Right kidney (tissue), 1 donor: ENCODE measurements around the gene BMP2.

Source experiments
- DNase-seq: peaks from one replicate; pipeline ENCODE4 v3.0.0-alpha.2; 2016

The BMP2 gene

DNA sequence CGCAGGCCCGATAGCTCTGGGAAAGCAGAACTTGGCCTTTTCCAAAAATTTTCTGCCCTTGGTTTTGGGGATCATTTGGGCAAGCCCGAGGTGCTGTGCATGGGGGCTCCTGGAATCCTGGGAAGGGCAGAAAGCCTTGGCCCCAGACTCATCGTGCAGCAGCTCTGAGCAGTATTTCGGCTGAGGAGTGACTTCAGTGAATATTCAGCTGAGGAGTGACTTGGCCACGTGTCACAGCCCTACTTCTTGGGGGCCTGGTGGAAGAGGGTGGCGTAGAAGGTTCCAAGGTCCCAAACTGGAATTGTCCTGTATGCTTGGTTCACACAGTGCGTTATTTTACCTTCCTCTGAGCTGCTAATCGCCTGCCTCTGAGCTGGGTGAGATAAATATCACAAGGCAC, 1.1 kb upstream of the BMP2 start:
- no peak for DNase-seq

GRCh38 chr20:6767126-6767535, 355 bp upstream of the BMP2 start:
- DNase-seq: peak; percentile 49

- peak; percentile 90 for DNase-seq
Observed at GRCh38 chr20:6768228-6769140, 998 bp downstream of the BMP2 start.

DNA sequence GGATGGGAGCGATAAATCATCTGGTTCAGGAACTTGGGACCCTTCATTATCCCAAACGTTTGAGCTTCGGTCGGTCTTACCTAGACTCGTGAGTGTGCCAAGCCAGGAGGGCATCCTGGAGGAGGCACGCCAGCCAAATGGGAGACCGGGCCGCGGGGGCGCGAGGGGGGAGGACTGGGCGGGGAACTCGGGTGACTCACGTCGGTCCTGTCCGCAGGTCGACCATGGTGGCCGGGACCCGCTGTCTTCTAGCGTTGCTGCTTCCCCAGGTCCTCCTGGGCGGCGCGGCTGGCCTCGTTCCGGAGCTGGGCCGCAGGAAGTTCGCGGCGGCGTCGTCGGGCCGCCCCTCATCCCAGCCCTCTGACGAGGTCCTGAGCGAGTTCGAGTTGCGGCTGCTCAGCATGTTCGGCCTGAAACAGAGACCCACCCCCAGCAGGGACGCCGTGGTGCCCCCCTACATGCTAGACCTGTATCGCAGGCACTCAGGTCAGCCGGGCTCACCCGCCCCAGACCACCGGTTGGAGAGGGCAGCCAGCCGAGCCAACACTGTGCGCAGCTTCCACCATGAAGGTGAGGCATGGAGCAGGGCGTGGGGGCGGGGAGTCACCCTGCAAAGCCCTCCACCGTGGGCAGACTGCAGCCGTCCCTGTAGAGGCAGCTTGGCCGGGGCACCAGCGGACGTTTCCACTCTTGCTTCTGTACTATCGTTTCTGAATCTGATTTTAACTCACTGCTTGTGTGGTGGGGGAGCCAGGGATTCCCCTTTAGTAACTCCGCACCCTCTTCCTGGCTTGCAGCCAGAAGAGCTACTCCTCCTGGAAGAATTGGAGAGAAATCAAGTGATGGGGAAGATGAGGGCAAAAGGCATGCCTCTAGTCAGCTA, 2.7 kb downstream of the BMP2 start:
- DNase-seq: peak; percentile 66

- DNase-seq: no peak
Observed at GRCh38 chr20:6770786-6771100, 3.3 kb downstream of the BMP2 start.

- no peak for DNase-seq
Observed at GRCh38 chr20:6780433-6781190, 13.1 kb downstream of the BMP2 start.

- no peak for DNase-seq
Observed at GRCh38 chr20:6783752-6784151, 16.3 kb downstream of the BMP2 start.

- DNase-seq: no peak
Observed at GRCh38 chr20:6784210-6784631, 16.7 kb downstream of the BMP2 start.

DNA sequence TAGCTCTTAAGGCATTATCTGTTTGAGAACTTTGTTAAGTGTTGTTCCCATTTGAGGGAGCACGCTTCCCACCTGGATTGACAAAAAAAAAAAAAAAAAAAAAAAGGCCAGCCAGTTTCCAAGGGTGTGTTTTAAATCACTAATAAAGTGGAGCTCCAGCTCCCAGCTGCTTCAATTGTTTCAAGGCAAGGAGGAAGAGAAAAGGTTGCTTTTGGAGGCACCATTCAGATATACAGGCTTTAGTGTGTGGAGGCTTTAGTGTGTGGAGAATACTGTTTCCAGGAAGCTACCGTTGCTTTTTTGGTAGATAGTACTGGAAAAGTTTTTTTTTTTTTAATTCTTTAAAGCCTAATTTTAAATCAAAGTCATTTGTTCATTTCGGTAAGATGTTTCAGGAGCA, 17.3 kb downstream of the BMP2 start:
- no peak for DNase-seq

DNA sequence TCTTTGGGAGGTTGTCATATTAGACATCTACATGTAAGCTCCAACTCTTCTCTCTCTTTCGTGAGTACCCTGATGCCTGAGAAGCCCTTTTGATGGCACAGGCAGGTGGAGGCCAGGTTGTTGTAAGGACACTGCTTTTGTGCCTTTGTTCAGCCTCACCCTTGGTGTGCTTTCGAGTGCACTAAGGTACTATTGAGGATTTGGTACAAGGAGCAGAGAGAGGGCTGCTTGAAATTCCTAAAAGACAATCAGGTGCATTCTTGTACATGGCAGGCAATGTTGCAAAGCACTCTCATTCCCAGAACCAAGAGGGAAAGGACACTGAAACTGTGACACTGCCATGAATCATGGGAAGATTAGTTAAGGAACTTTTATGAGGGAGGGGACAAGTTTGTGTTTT, 19.1 kb downstream of the BMP2 start:
- DNase-seq: no peak

DNA sequence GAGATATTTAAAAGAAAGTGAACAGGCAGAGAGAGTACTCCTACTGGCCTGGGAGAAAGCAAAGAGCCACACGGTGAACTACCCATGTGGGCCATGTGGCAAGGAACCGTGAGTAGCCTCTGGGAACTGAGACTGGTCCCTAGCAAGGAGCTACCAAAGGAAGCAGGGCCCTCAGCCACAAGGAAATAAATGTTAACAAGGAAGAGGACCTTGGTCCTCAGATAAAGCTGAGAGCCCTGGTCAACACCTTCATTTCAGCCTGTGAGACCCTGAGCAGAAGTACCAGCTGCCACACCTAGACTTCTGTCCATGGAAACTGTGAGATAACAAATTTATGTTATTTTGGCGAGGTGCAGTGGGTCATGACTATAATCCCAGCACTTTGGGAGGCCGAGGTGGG, 25.3 kb downstream of the BMP2 start:
- DNase-seq: no peak

GRCh38 chr20:6802227-6802626, 34.7 kb downstream of the BMP2 start:
- DNase-seq: no peak

GRCh38 chr20:6806275-6806674, 38.8 kb downstream of the BMP2 start:
- DNase-seq: no peak

- no peak for DNase-seq
Observed at GRCh38 chr20:6811262-6812035, 44.0 kb downstream of the BMP2 start.

DNA sequence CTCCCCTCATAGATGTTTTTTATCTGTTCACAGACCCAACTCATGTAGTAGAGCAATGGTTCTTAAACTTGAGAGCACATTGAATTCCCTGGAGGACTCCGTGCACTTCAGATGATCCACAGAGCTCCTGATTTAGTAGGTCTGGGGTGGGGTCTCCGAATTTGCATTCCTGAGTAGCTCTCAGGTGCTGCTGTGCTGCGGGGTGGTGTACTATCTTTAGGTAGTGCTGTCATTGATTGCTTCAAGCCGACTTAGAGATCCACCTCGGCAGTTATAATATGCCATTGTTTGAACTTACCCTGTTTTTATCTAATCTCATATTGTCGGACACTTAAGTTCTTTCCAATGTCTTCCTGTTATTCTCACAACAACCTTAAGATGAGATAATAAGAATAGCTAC, 45.0 kb downstream of the BMP2 start:
- DNase-seq: no peak

DNA sequence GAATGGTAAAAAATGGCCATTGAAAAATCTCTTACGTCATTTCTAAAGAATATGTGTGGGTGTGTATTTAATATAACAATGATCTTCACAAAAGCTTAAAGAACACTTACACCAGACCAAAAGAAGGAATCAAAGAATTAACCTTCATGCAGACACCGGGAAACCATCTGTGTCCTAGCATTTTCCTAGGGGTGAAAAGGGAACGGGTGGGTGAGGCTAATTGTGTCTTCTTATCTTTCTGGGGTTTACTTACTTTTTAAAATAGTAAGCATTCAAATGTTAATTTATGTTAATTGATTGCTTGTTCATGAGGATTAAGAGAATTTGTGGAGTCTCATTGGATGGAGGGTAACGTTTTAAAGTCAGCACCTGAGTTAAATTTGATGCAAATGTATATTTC, 47.5 kb downstream of the BMP2 start:
- no peak for DNase-seq

DNA sequence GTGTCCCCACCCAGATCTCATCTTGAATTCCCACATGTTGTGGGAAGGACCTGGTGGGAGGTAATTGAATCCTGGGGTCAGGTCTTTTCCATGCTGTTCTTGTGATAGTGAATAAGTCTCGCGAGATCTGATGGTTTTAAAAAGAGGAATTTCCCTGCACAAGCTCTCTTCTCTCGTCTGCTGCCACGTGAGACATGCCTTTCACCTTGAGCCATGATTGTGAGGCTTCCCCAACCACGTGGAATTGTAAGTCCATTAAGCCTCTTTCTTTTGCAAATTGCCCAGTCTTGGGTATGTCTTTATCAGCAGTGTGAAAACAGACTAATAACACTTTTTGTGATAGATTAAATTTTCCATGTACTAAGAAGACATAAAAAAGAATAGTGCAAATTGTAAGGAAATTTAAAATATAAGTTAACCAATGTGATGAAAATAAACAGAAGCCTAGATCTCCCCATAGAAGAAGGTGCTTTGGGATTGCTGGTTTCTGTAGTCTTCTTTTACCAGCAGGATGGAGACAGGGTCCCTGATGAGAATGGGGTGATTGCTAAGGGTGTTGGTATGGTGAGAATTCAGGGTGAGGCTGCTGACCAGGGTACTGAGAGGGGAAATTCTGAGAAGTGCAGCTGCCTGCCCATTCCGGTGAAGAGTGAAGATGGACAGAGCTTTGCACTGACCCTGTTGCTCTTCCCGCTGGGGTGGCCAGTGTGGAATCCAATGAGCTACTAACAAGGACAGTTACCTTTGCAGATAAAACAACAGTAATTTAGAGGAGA, 50.7 kb downstream of the BMP2 start:
- no peak for DNase-seq

DNA sequence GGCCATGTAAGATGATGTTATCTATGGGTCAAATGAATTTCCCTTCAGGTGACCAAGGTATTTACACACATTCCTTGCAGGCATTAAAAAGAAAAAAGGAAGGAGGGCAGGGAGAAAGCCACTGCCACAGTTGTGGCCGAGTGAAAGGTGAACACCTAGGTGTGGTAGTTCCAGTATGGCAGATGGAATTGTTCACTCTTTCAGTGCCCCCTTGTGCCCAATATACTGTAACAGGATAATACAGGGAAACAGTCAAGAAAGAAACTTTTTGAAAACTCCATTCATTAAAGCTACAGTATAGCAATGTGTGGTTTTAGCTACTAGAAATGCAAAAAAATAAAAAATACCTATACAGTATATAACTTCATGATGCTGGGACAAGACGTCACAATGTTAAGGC, 52.1 kb downstream of the BMP2 start:
- DNase-seq: no peak

DNA sequence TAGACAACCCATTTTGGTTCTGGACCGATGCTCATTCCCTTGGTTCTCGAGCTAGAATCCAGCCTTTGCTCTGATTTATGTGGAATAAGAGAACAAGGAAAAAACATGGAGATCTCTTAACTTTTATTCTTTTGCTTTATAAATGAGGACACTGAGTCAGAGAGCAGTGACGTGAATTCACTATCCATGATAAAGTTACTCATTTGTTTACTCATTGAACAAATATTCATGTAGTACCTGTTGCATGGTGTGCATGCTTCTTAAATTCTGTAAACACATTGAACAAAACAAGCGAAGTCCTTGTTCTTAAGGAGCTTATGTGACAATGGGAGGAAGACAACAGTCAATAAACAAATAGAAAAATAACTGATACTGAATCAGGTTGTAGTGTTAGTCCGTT, 56.9 kb downstream of the BMP2 start:
- DNase-seq: no peak

DNA sequence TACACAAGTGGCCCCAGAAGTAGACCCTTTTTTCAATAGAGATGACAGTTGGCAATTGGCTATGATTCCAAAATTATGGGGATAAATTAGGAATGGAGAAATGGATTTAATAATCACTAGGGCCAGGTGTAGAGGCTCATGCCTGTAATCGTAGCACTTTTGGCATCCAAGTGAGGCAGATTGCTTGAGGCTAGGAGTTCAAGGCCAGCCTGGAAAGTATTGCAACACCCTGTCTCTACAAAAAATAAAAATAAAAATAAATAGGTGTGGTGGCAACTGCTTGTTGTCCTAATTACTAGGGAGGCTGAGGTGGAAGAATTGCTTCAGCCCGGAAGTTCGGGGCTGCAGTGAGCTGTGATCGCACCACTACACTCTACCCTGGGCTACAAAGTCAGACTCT, 60.0 kb downstream of the BMP2 start:
- no peak for DNase-seq

DNA sequence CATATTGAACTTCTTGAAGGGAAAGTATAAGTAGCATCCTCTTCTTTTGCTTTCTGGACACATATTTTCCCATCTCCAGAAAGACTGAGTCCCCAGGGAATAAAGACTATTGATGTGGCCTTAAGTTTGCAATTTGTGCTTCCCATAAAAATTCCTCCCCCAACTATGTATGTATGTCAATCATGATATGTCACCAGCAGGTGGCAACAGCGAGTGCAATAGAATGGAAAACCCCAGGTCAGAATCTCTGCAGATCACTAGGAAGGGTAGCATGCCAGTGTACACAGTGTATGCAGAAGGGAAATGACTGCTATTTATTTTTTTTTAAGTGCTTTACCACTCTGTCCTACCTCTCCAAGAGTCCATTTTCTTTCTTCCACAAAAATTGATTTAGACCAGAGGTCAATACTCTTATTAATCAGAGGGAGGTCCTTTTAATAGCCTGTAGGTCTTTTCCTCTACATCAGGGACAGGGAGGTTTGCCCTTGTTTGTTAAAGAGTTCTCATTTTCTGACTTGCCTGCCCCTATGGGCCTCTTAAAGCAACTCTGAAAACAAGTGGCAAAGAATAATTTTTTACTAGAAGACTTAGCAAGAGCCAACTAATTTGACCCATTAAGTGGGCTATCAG, 61.4 kb downstream of the BMP2 start:
- peak; percentile 38 for DNase-seq
